GM23338 (cell line): ENCODE results near the gene SPCS2. TPM values are rescaled to one million over a fixed set of nuclear protein-coding genes. Genes with fewer than 3 reads are reported as not detected.

Experiments used
- ATAC-seq: fragments of 200-7000 bp; cut with Tn5 transposase; 3 replicates; pipeline ENCODE4 v1.9.1; 2020
- DNase-seq: peaks from one replicate; pipeline ENCODE4 v3.0.0-alpha.2; 2015; ENCODE audit warnings: low spot score
- H2AFZ ChIP-seq: fragments of 200-600 bp; sonication (generic); 2 replicates; pipeline ENCODE4 v1.8.0; 2016; ENCODE audit warnings: antibody characterized with exemption, mild to moderate bottlenecking, moderate library complexity
- H3F3A ChIP-seq: fragments of 200-600 bp; sonication (generic); replicated peaks from 2 replicates; pipeline ENCODE4 v1.8.0; 2017; ENCODE audit warnings: antibody characterized with exemption, mixed run types, low read depth
- H3K27ac ChIP-seq: fragments of 200-600 bp; sonication (generic); 2 replicates; pipeline ENCODE4 v1.6.1; 2016; ENCODE audit warnings: low read depth
- H3K27me3 ChIP-seq: fragments of 200-600 bp; sonication (generic); 2 replicates; pipeline ENCODE4 v1.8.0; 2016; ENCODE audit warnings: mild to moderate bottlenecking, mixed run types, moderate library complexity; ENCODE audit not compliant: insufficient read depth
- H3K36me3 ChIP-seq: fragments of 200-600 bp; sonication (generic); 2 replicates; pipeline ENCODE4 v1.8.0; 2016; ENCODE audit warnings: mild to moderate bottlenecking; ENCODE audit not compliant: insufficient read depth
- H3K4me1 ChIP-seq: fragments of 200-600 bp; sonication (generic); 2 replicates; pipeline ENCODE4 v1.8.0; 2016; ENCODE audit warnings: mild to moderate bottlenecking, moderate library complexity; ENCODE audit not compliant: insufficient read depth
- H3K4me2 ChIP-seq: fragments of 200-600 bp; sonication (generic); 2 replicates; pipeline ENCODE4 v1.7.1; 2017; ENCODE audit warnings: mixed run types
- H3K4me3 ChIP-seq: fragments of 200-600 bp; sonication (generic); 2 replicates; pipeline ENCODE4 v1.6.1; 2016; ENCODE audit warnings: mixed run types
- H3K79me2 ChIP-seq: fragments of 200-600 bp; sonication (generic); replicated peaks from 2 replicates; pipeline ENCODE4 v1.8.0; 2017; ENCODE audit warnings: mild to moderate bottlenecking; ENCODE audit not compliant: insufficient read depth
- H3K9me2 ChIP-seq: fragments of 200-600 bp; sonication (generic); 2 replicates; pipeline ENCODE4 v1.8.0; 2017; ENCODE audit not compliant: insufficient read depth
- H4K20me1 ChIP-seq: fragments of 200-600 bp; sonication (generic); replicated peaks from 2 replicates; pipeline ENCODE4 v1.8.0; 2017; ENCODE audit warnings: mild to moderate bottlenecking; ENCODE audit not compliant: insufficient read depth
- H3K27ac Mint-ChIP-seq: 2 replicates; pipeline ENCODE4 v1.8.0; 2020; ENCODE audit warnings: inconsistent platforms, mild to moderate bottlenecking, moderate library complexity, mixed read lengths
- H3K27me3 Mint-ChIP-seq: 3 replicates; pipeline ENCODE4 v1.8.0; 2022; ENCODE audit warnings: low read depth, mild to moderate bottlenecking, moderate library complexity, mixed read lengths, inconsistent platforms; ENCODE audit not compliant: insufficient read depth, poor library complexity
- H3K36me3 Mint-ChIP-seq: 3 replicates; pipeline ENCODE4 v1.8.0; 2021; ENCODE audit warnings: low read depth, mild to moderate bottlenecking, inconsistent platforms, moderate library complexity, mixed read lengths
- H3K4me1 Mint-ChIP-seq: 3 replicates; pipeline ENCODE4 v1.8.0; 2020; ENCODE audit warnings: mild to moderate bottlenecking, inconsistent platforms, mixed read lengths
- H3K4me3 Mint-ChIP-seq: 3 replicates; pipeline ENCODE4 v1.8.0; 2021; ENCODE audit warnings: moderate library complexity, mild to moderate bottlenecking, inconsistent platforms, mixed read lengths
- H3K9me3 Mint-ChIP-seq: 3 replicates; pipeline ENCODE4 v1.8.0; 2020; ENCODE audit warnings: moderate library complexity, mild to moderate bottlenecking, inconsistent platforms, mixed read lengths
- CREB1 ChIP-seq: fragments of 250-450 bp; sonication (Bioruptor Pico); IDR thresholded peaks from 2 replicates; pipeline ENCODE4 v1.5.0; 2020; ENCODE audit warnings: low read depth, mild to moderate bottlenecking, moderate library complexity
- ETS1 ChIP-seq: IDR thresholded peaks from 2 replicates; pipeline ENCODE4 v1.6.1; 2016; ENCODE audit warnings: antibody characterized with exemption
- POLR2AphosphoS5 ChIP-seq: IDR thresholded peaks from 2 replicates; pipeline ENCODE4 v1.6.1; 2016; ENCODE audit warnings: antibody characterized with exemption, low read depth
- REST ChIP-seq: IDR thresholded peaks from one replicate; pipeline ENCODE4 v1.6.1; 2018; ENCODE audit warnings: antibody characterized with exemption; ENCODE audit not compliant: unreplicated experiment
- ZNF114 ChIP-seq: fragments of 250-450 bp; sonication (Bioruptor Pico); IDR thresholded peaks from 2 replicates; pipeline ENCODE4 v1.5.0; 2020; ENCODE audit warnings: mild to moderate bottlenecking, moderate library complexity
- ZNF331 ChIP-seq: fragments of 250-450 bp; sonication (Bioruptor Pico); IDR thresholded peaks from 2 replicates; pipeline ENCODE4 v1.5.0; 2020; ENCODE audit warnings: low read depth, mild to moderate bottlenecking, moderate library complexity
- long read RNA-seq: library from polyadenylated mRNA; unstranded; transcript quantifications from one replicate; pipeline ENCODE4 v2.0.0, GENCODE V29; 2020; ENCODE audit not compliant: unreplicated experiment
- polyA plus RNA-seq: library from polyadenylated mRNA; unstranded; fragments of >200 nt; fragmentation: Nextera tagmentation; extraction: Ambion mirVana; gene quantifications from 2 replicates; pipeline ENCODE4 v1.2.1, GENCODE V29; 2016
- total RNA-seq: library from RNA; depleted of rRNA; stranded (reverse); fragments of >200 nt; shearing (Covaris generic); gene quantifications from 2 replicates; pipeline ENCODE4 v1.2.3, GENCODE V29; 2014; rRNA removed

The SPCS2 gene
- total RNA-seq: 70.0 and 115 TPM in 2 replicates
- polyA plus RNA-seq: 329 and 334 TPM in 2 replicates
- long read RNA-seq, transcript SPCS2-201 (5 exons, 2,708 nt): major isoform, 6 of 16 reads
- long read RNA-seq, partial matches to known transcripts: 0 of 16 reads
- long read RNA-seq, other reads (novel, unspliced or antisense): 6 of 16 reads

- ATAC-seq: peak; percentile 98
- H3K79me2 ChIP-seq: peaks cover 49% of the 10 kb centered on the region
Observed at GRCh38 chr11:74948898-74949752, at the start of gene SPCS2, which contains the start of gene XRRA1. Gene SPCS2 (plus strand): TSS chr11:74949266. CDS start chr11:74949286, 20 bp downstream. Gene XRRA1 (minus strand): TSS chr11:74949091. CDS start chr11:74940878, 8,213 bp downstream.

More at GRCh38 chr11:74948898-74949752, at the start of gene SPCS2, which contains the start of gene XRRA1:
- Mint-ChIP-seq H3K4me1 (peaks cover 7% of the 10 kb centered on the region; the same call in 2 of the 3 replicates), H3K27me3 (peaks cover 6% of the 10 kb centered on the region), H3K4me3 (peak within 1 kb of the TSS; percentile 97), H3K36me3 (no peaks in the 10 kb centered on the region; the same call in 2 of the 3 replicates), H3K9me3 (no peaks in the 10 kb centered on the region), H3K27ac (peak within 1 kb of the TSS; percentile 99)
- Histone ChIP-seq H3K4me1 (peaks cover 12% of the 10 kb centered on the region; the same call in 1 of the 2 replicates), H3K4me2 (peak within 1 kb of the TSS; percentile 91), H4K20me1 (peaks cover 26% of the 10 kb centered on the region), H2AFZ (peak within 1 kb of the TSS; percentile 70), H3K9me2 (no peaks in the 10 kb centered on the region), H3K4me3 (peak within 1 kb of the TSS; percentile 94), H3K27me3 (no peaks in the 10 kb centered on the region), H3K36me3 (0 out of 2 replicates have a peak, but pooled peaks cover 2% of the 10 kb centered on the region), H3K27ac (0 out of 2 replicates have a peak within 1 kb of the TSS, but pooled peaks have one; percentile 61), H3F3A (no peaks in the 10 kb centered on the region)
- TF ChIP-seq REST (no peak), ZNF331 (no peak), ZNF114 (CRISPR knock-in tag) (no peak), CREB1 (peak; percentile 90), ETS1 (peak; percentile 95), POLR2AphosphoS5 (peak; percentile 92)
- peak; percentile 99 for DNase-seq
